GM12872 (cell line): Measurements from ENCODE around the gene LRRC32.

Source experiments
- CTCF ChIP-seq: IDR thresholded peaks from 3 replicates; pipeline ENCODE4 v1.5.1; 2011; ENCODE audit warnings: low read depth, mild to moderate bottlenecking, low read length, moderate library complexity; ENCODE audit not compliant: insufficient read depth

LRRC32 gene

GRCh38 chr11:76676636-76677457, 6.3 kb upstream of the LRRC32 start:
- no peak for TF ChIP-seq CTCF

GRCh38 chr11:76674517-76675400, 4.2 kb upstream of the LRRC32 start:
- peak; percentile 35; the same call in 1 of the 3 replicates for TF ChIP-seq CTCF

GRCh38 chr11:76673176-76674142, 2.9 kb upstream of the LRRC32 start:
- no peak for TF ChIP-seq CTCF

GRCh38 chr11:76672431-76673175, 2.1 kb upstream of the LRRC32 start:
- no peak for TF ChIP-seq CTCF

- no peak for TF ChIP-seq CTCF
Observed at GRCh38 chr11:76671626-76672309, 1.2 kb upstream of the LRRC32 start.

- no peak for TF ChIP-seq CTCF
Observed at GRCh38 chr11:76671237-76671592, 668 bp upstream of the LRRC32 start.
